Activated CD8-positive, alpha-beta memory T cell treated with anti-CD3 and anti-CD28 coated beads, Interleukin-2, amount 50 U/mL, for 24 hours (primary cell): ENCODE data around the gene COA1.
"Not testable (repeated sequence)": the region's sequence is repeated elsewhere in the genome, so short reads cannot be mapped to it uniquely, and the experiment has no call there.

Experiments used
- DNase-seq: peaks from one replicate; pipeline ENCODE4 v3.0.0-alpha.2; 2020; ENCODE audit errors: extremely low read depth

Gene COA1

GRCh38 chr7:43758029-43758821 lies 28.9 kb upstream of the COA1 start, which contains the start of gene BLVRA:
Gene BLVRA (plus strand): TSS chr7:43758680. CDS start chr7:43771159, 12,479 bp downstream.
- no peak for DNase-seq

DNA sequence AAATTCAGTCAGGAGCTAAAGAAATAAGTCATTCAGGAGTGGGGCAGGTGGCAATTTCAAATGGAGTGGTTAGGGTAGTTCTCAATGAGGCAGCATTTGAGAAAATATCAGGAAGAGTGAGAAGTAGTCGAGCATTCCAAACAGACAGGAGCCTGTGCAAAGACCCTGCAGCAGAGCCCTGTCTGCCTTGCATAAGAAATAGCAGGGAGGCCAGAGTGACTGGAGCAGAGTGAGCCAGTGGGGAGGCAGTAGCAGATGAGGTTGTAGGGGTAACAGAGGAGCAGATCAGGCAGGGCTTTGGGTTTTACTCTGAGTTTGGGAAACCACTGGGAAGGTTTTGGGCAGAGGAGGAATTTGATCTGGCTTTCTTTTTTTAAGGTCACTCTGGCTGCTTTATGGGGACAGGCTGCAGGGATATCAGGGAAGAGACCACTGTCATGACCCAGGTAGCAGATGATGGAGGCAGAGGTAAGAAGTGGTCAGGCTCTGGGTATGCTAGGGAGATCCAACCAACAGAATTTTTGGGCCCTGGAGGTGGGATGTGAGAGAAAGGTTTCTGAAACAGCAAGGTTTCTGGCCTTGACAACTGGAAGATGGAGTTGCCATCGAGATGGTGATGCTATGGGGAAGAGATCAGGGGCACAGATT lies 27.9 kb upstream of the COA1 start:
- DNase-seq = no peak

DNA sequence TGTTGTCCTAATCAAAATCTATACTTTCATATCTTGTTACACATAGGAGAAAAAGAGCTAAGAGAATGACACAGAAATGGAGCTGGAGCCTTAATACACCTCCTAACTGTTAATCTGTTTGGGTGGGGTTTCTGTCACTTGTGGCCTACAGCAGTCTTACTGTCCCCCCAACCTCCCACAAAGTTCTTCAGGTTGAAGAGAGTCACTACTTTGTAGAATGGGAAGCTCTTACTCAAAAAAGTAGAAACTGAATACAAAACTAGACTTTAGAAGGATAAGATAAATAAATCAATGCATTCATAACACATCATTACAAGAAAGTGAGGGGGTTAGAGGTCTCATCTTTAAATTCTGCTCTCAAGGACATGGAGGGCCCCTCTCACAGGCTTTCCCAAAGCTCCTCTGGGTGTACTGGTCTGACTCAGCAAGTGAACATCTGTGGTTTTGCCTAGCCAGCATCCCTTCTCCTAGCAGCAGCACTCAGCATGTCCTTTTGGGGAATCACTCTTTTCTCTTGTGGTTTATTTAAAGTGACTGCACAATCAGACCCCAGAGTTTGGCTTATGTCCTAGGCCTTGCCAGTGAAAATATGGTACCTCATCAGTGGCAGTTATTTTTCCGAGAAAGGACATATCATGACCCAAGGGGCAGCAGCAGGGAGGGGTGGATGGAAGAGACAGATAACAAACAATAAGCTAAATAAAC lies 27.2 kb upstream of the COA1 start:
- no peak for DNase-seq

GRCh38 chr7:43754596-43754995 lies 25.3 kb upstream of the COA1 start:
- no peak for DNase-seq

- DNase-seq = no peak
These were observed 24.5 kb upstream of the COA1 start for GRCh38 chr7:43753843-43754242.

DNA sequence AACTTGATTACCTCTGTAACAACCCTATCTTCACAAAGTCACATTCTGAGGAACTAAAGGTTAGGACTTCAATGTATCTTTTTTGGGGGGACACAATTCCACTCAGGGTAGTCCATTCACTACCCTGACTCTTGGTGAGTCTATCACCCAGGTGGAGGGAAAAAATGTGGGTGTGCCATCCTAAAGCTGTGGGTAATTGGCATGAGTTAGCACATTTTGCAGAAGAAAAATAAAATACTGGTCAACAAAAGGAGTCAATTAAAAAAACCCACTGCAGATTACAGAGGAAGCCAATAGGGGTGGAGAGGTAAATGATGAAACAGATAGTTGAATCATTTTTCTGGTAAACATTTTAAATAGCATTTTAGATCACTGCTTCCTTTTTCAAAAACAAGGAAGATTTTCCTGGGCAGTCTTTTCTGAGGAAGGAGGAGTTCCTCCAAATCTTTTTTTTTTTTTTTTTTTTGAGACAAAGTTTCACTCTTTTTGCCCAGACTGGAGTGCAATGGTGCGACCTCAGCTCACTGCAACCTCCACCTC lies 24.0 kb upstream of the COA1 start:
- DNase-seq = no peak

DNA sequence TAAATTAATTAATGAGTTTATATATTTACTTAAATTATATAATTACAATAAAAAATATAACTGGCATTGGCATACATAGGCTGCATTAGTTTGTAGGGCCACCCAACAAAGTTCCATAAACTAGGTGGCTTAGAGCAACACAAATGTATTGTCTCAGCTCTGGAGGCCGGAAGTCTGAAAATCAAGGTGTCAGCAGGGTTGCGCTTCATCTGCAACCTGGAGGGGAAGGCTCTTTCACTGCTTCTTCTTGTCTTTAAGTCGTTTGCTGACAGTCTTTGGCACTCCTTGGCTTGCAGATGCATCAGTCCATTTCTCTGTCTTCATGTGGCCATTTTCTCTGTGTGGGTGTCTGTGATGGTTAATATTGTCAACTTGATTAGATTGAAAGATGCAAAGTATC lies 23.1 kb upstream of the COA1 start:
- DNase-seq = no peak

DNA sequence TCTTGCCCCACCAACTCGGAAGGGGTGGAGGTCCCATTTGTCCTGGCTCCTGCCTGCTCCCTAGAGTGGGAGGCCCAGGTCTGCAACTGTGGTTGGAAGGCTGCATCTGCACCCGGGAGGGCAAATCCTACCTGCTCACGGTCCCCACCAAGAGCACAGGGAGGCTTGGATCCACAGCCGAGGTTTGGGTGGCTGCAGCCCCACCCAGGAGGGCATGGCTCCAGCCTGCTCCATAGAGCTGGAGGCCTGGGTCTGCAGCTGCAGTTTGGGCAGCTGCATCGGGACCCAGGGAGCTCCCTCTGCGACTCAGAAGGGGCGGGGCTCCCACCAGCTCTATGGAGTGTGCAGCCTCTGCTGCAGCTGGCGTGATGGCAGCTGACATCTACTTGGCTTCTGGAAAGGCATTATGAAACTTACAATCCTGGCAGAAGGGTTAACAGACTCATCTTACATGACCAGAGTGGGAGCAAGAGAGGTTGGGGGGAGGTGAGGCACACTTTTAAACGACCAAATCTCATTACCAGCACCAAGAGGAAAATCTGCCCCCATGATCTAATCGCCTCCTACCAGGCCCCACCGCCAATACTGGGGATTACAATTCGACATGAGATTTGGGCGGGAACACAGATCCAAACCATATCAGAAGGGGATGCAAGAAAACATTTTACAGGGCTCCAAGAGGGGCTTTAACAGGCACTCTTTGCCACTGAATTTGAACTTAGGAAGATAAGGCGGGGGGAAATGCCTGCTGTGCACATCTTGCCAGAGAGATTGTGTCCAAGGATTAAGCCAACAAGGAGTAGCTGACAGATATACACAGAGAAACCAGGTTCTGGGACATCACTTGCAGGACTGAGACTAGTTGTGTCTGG lies 20.9 kb upstream of the COA1 start:
- no peak for DNase-seq

DNA sequence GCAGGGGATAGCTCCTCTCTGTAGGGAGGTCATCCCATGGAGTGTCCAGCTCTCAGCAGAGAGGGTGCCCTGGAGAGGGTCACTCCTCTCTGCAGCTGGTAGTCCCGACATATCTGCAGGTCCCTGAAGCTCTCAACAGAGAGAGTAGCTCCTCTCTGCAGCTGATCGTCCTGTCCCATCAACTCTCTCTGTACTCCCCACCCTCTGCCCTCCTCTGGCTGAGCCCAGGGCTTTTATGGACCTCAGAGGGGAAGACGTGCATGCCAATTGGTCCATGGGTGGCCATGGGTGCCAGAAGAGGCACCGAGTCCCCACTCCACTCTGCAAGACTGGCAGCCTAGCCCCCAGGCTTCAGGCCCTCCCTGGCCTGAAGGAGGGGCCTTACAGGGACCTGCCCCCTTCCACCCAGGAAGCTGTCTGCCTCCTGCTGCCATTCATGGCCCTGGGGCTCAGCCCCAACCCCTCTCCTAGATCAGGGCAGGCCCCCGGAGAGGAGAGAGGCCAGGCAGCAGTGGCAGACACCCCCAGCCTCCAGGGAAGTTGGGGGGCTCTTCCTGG lies 20.1 kb upstream of the COA1 start:
- DNase-seq = no peak

- DNase-seq = no peak
These were observed 18.2 kb upstream of the COA1 start for GRCh38 chr7:43747328-43748105.

DNA sequence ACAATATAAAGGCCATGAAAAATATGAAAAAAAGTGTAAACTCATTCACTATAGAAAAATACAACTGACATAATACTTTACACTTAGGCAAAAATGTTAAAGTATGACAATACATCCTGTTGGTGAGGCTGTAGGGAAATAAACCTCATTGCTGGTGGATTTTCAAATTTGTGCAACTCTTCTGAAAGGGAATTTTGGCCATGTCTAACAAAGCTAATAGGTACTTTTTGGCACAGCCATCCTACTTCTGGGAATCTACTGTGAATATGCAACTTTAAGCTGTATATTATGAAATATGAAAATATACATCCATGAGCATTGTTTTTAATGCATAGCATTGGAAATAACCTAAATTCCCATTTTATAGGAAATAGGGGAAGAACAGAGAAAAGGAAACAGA lies 13.4 kb upstream of the COA1 start:
- no peak for DNase-seq

DNA sequence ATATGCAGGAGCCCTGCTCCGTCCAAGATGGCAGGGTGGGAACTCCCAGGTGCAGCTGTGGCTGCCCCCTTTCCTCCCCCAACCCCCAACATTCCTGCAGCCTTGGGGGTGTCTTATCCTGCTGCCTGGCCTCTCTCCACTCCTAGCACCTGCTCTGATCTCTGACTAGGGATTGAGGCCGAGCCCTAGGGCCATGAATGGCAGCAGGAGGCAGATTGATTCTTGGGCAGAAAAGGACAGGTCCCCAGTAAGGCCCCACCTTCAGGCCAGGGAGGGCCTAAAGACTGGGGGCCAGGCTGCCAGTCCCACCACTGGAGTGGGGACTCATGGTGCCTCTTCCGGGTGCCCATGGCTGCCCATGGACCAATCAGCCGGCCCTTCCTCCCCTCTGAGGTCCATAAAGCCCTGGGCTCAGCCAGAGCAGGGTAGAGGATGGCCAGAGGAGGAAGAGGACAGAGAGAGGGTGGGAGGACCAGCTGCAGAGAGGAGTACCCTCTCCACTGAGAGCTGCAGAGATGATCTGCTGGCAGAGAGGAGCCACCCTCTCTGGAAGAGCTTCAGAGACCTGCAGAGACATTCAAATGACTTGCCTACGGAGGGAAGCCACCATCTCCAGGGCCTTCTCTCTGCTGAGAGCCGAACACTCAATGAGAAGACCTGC lies 8.3 kb upstream of the COA1 start:
- DNase-seq = no peak

GRCh38 chr7:43735802-43736603 lies 6.7 kb upstream of the COA1 start:
- no peak for DNase-seq

GRCh38 chr7:43735403-43735801 lies 6.1 kb upstream of the COA1 start:
- no peak for DNase-seq

DNA sequence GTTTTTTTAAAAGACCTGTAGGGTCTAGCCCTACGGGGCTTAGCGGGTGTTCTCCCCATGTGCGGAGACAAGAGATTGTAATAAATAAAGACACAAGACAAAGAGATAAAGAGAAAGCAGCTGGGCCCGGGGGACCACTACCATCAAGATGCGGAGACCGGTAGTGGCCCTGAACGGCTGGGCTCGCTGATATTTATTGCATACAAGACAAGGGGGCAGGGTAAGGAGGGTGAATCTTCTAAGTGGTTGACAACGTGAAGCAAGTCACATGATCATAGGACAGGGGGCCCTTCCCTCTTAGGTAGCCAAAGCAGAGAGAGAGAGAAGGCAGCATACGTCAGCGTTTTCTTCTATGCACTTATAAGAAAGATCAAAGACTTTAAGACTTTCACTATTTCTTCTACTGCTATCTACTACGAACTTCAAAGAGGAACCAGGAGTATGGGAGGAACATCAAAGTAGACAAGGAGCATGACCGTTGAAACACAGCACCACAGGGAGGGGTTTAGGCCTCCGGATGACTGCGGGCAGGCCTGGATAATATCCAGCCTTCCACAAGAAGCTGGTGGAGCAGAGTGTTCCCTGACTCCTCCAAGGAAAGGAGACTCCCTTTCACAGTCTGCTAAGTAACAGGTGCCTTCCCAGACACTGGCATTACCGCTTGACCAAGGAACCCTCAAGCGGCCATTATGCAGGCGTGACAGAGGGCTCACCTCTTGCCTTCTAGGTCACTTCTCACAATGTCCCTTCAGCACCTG lies 5.4 kb upstream of the COA1 start:
- not testable (repeated sequence) for DNase-seq

- not testable (repeated sequence) for DNase-seq
These were observed 2.2 kb upstream of the COA1 start for GRCh38 chr7:43731494-43731893.

DNA sequence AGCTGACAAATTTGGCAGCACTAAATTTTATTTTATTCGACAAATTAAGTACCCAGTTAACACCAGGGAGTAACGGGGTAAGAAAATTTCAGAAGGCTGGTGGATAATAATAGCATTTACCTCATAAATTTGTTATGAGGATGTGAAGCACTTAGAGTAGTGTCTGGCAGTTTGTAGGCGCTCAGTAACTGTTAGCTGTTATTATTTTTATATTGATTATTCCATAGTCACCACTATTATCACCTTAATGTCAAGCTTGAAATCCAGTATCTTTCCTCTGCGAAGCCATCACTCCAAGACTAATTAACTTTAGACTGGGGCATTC lies 563 bp upstream of the COA1 start:
- DNase-seq = no peak

- no peak for DNase-seq
These were observed 1.8 kb downstream of the COA1 start for GRCh38 chr7:43727494-43727893.
